HEK293 (cell line): ENCODE results near the gene ZWILCH.
A peak's percentile ranks its signal among the peaks of the same experiment; 100 is the strongest.

Source experiments
- CTCF ChIA-PET: fragments of 350-600 bp; formaldehyde crosslinking; extraction: SDS; loops from one replicate; lab custom pipeline; 2021; ENCODE audit warnings: antibody characterized with exemption; lab: Yijun Ruan, JAX
- POLR2A ChIA-PET: fragments of 300-600 bp; formaldehyde crosslinking; extraction: SDS; loops from one replicate; lab custom pipeline; 2020; ENCODE audit warnings: antibody characterized with exemption, inconsistent platforms; lab: Yijun Ruan, JAX
- H3K27ac ChIP-seq: fragments of 200-500 bp; sonication (Bioruptor generic); 2 replicates; pipeline ENCODE4 v1.5.1; 2014; ENCODE audit warnings: low read depth, low read length, control low read depth, inconsistent platforms; ENCODE audit errors: extremely low read depth
- H3K36me3 ChIP-seq, 2 experiments: fragments of 200-500 bp in 1 of 2; sonication (Bioruptor generic) in 1 of 2; 1 replicate in 1 of 2; 2 replicates in 1 of 2; pipeline ENCODE4 v1.5.1; 2014 to 2017; ENCODE audit warnings: inconsistent platforms in 2 of 2, low read length in 2 of 2; ENCODE audit not compliant: control insufficient read depth in 2 of 2, insufficient read depth in 1 of 2
- H3K4me1 ChIP-seq: fragments of 200-500 bp; sonication (Bioruptor generic); 2 replicates; pipeline ENCODE4 v1.5.1; 2014; ENCODE audit warnings: mild to moderate bottlenecking, low read length, inconsistent platforms; ENCODE audit not compliant: control insufficient read depth, insufficient read depth
- H3K4me3 ChIP-seq: 2 replicates; pipeline ENCODE4 v1.5.1; 2011; ENCODE audit warnings: low read depth, mild to moderate bottlenecking, control low read depth, low read length, moderate library complexity
- H3K9me3 ChIP-seq: fragments of 200-500 bp; sonication (Bioruptor generic); 2 replicates; pipeline ENCODE4 v1.5.1; 2014; ENCODE audit warnings: low read depth, low read length, inconsistent platforms; ENCODE audit not compliant: control insufficient read depth, insufficient read depth
- GLI2 ChIP-seq: fragments of 450-650 bp; formaldehyde crosslinking; IDR thresholded peaks from 2 replicates; pipeline ENCODE4; 2017; ENCODE audit warnings: missing biosample characterization, missing genetic modification characterization, low read depth, borderline replicate concordance
- GLIS1 ChIP-seq: fragments of 450-650 bp; formaldehyde crosslinking; IDR thresholded peaks from 2 replicates; pipeline ENCODE4 v1.5.1; 2016; ENCODE audit warnings: missing biosample characterization, missing genetic modification characterization
- KLF7 ChIP-seq: fragments of 450-650 bp; formaldehyde crosslinking; IDR thresholded peaks from 2 replicates; pipeline ENCODE4 v1.5.1; 2016; ENCODE audit warnings: missing biosample characterization, missing genetic modification characterization, borderline replicate concordance
- MZF1 ChIP-seq: fragments of 450-650 bp; formaldehyde crosslinking; IDR thresholded peaks from 2 replicates; pipeline ENCODE4 v1.5.1; 2017; ENCODE audit warnings: missing biosample characterization, missing genetic modification characterization, borderline replicate concordance
- REPIN1 ChIP-seq: fragments of 450-650 bp; formaldehyde crosslinking; IDR thresholded peaks from 2 replicates; pipeline ENCODE4 v1.5.1; 2017; ENCODE audit warnings: missing biosample characterization, missing genetic modification characterization, low read depth
- WT1 ChIP-seq: fragments of 450-650 bp; formaldehyde crosslinking; IDR thresholded peaks from 2 replicates; pipeline ENCODE4 v1.5.1; 2016; ENCODE audit warnings: missing biosample characterization, missing genetic modification characterization
- ZBTB17 ChIP-seq: fragments of 450-650 bp; formaldehyde crosslinking; IDR thresholded peaks from 2 replicates; pipeline ENCODE4 v1.5.1; 2016; ENCODE audit warnings: missing biosample characterization, missing genetic modification characterization
- ZNF18 ChIP-seq: fragments of 450-650 bp; formaldehyde crosslinking; IDR thresholded peaks from 2 replicates; pipeline ENCODE4 v1.5.1; 2016; ENCODE audit warnings: missing biosample characterization, missing genetic modification characterization
- ZNF324 ChIP-seq: fragments of 450-650 bp; formaldehyde crosslinking; IDR thresholded peaks from 2 replicates; pipeline ENCODE4 v1.5.1; 2016; ENCODE audit warnings: missing biosample characterization, missing genetic modification characterization
- ZNF341 ChIP-seq: fragments of 450-650 bp; formaldehyde crosslinking; IDR thresholded peaks from 2 replicates; pipeline ENCODE4; 2016; ENCODE audit warnings: low read depth, missing biosample characterization, missing genetic modification characterization
- ZNF529 ChIP-seq: fragments of 450-650 bp; formaldehyde crosslinking; IDR thresholded peaks from 2 replicates; pipeline ENCODE4 v1.5.1; 2017; ENCODE audit warnings: missing genetic modification characterization, missing biosample characterization; ENCODE audit not compliant: insufficient replicate concordance
- ZNF571 ChIP-seq: fragments of 450-650 bp; formaldehyde crosslinking; IDR thresholded peaks from 2 replicates; pipeline ENCODE4 v1.5.0; 2017; ENCODE audit warnings: missing biosample characterization, missing genetic modification characterization
- ZNF610 ChIP-seq: fragments of 450-650 bp; formaldehyde crosslinking; IDR thresholded peaks from 2 replicates; pipeline ENCODE4 v1.5.1; 2016; ENCODE audit warnings: missing biosample characterization, missing genetic modification characterization, borderline replicate concordance
- ZNF830 ChIP-seq: fragments of 450-650 bp; IDR thresholded peaks from 2 replicates; pipeline ENCODE4 v1.5.0; 2018; ENCODE audit warnings: missing biosample characterization, missing genetic modification characterization, low read depth, mild to moderate bottlenecking, moderate library complexity
- TF ChIP-seq, protein P1 (sequence below): fragments of 450-650 bp; formaldehyde crosslinking; IDR thresholded peaks from 2 replicates; pipeline ENCODE4 v1.5.1; 2017; ENCODE audit warnings: missing biosample characterization, missing genetic modification characterization
- TF ChIP-seq, protein P2 (sequence below): IDR thresholded peaks from 2 replicates; pipeline ENCODE4 v1.6.1; 2011; ENCODE audit warnings: mild to moderate bottlenecking, low read depth, low read length, borderline replicate concordance

Gene ZWILCH

DNA sequence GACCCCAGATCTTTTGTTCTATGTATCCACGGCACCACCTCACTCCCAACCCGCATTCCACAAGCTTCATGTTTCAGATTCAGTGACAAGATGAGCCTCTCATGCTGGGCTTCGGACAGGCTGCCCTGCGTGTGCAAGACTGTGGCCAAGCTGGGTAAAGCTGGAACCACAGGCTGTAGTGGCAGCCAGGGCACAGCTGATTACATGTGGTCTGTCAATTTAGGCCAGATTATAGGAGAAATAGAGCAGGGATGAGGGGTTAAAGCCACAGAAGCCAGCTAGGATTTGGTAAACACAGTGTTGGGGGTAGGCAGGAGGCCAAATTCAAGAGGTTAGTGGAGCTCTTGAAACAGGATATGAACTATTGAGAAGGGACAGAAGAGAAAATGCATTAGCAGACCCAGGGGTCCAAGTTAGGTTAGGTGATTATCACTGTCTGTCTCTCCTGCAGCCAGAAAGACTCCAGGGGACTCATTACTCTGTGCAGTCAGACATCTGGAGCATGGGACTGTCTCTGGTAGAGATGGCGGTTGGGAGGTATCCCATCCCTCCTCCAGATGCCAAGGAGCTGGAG is 20.5 kb upstream of the ZWILCH start:
- ChIA-PET POLR2A (interaction anchor here (0.6 to 0.7 kb wide), 2 partner anchors 21 to 129 kb away, joined by 3 read pairs; partner anchors contain the start of gene ZWILCH), CTCF (interaction anchor here (0.6 to 2.2 kb wide), 4 partner anchors 14 to 1370 kb away, joined by 3 to 12 read pairs (median 4); partner anchors contain the start of genes MAP2K1 and SNAPC5)
- Histone ChIP-seq H3K27ac (no peak overlapping the region), H3K9me3 (no peaks in the 10 kb centered on the region), H3K4me1 (no peaks in the 10 kb centered on the region), H3K4me3 (no peak overlapping the region), H3K36me3 (peaks cover 27 to 73% of the 10 kb centered on the region in 2 experiments)
- TF ChIP-seq GLIS1 (tag by site-specific recombination) (peak; percentile 95), GLI2 (no peak)

DNA sequence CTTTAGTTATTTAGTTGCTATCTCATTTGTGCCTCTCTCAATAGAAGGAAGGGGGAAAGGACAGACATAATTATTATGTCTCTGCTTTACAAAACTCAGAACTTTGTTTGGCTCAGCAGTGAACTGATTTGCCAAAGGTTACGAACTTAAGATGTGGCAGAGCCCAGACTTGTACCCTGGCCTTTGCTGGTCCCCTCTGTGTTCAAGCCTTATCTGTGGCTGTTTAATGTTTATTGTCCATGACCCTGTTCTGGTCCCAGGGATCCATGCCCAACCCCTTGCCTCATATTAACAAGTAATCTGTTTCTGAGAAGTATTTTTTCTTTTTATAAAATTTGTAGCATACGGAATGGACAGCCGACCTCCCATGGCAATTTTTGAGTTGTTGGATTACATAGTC is 18.2 kb upstream of the ZWILCH start:
- H3K4me3 ChIP-seq, result no peak overlapping the region
- peaks cover 42 to 82% of the 10 kb centered on the region in 2 experiments for H3K36me3 ChIP-seq
- TF ChIP-seq ZNF341 (tag by site-specific recombination) (no peak), ZNF610 (tag by site-specific recombination) (no peak)
- H3K27ac ChIP-seq, result no peak overlapping the region
- ChIA-PET CTCF (no interaction called here), POLR2A (interaction anchor here (3.6 kb wide), 1 partner anchor 11 kb away, joined by 12 read pairs; the partner anchor contains the start of gene SNAPC5)
- H3K9me3 ChIP-seq, result no peaks in the 10 kb centered on the region
- H3K4me1 ChIP-seq, result no peaks in the 10 kb centered on the region

GRCh38 chr15:66488525-66488924 is 16.6 kb upstream of the ZWILCH start:
- Histone ChIP-seq H3K9me3 (no peaks in the 10 kb centered on the region), H3K4me1 (no peaks in the 10 kb centered on the region), H3K36me3 (peaks cover 58 to 85% of the 10 kb centered on the region in 2 experiments), H3K4me3 (no peak overlapping the region), H3K27ac (no peak overlapping the region)
- TF ChIP-seq, protein P1, sequence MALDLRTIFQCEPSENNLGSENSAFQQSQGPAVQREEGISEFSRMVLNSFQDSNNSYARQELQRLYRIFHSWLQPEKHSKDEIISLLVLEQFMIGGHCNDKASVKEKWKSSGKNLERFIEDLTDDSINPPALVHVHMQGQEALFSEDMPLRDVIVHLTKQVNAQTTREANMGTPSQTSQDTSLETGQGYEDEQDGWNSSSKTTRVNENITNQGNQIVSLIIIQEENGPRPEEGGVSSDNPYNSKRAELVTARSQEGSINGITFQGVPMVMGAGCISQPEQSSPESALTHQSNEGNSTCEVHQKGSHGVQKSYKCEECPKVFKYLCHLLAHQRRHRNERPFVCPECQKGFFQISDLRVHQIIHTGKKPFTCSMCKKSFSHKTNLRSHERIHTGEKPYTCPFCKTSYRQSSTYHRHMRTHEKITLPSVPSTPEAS (tag by site-specific recombination), result no peak
- TF ChIP-seq ZNF610 (tag by site-specific recombination) (no peak), WT1 (tag by site-specific recombination) (no peak)
- ChIA-PET CTCF (interaction anchor here (2.2 kb wide), 1 partner anchor 10 kb away, joined by 12 read pairs; the partner anchor contains the start of gene SNAPC5), POLR2A (interaction anchor here (1.2 to 3.6 kb wide), 3 partner anchors 9 to 101 kb away, joined by 3 to 12 read pairs (median 5); partner anchors contain the start of gene SNAPC5)

DNA sequence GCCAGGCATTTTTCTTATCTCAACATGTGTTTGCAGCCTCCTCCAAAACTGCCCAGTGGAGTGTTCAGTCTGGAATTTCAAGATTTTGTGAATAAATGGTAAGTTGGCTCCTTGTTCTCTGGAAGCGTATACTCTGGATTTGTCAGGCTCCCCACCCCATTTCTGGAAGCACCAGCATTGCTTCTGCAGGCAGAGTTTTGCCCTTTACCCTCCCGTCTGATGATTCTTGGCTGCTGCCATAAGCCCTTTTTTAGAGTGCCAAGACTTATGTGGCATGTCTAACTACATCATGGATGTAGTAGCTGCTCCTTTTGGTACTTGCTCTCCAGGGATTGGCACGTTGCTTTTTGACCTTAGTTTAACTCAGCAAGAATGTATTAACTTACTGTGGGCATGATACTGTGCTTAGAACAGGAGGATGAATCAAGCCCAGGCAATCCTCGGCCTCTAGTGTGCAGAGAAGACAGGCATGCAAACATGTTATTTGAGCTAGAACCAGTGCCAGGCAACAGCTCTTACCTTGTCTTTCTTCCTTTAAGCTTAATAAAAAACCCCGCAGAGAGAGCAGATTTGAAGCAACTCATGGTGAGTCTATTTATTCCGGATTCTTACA is 15.8 kb upstream of the ZWILCH start:
- Histone ChIP-seq H3K4me3 (no peak overlapping the region), H3K9me3 (no peaks in the 10 kb centered on the region), H3K4me1 (no peaks in the 10 kb centered on the region), H3K36me3 (peaks cover 66 to 93% of the 10 kb centered on the region in 2 experiments), H3K27ac (0 out of 2 replicates have a peak overlapping the region, but pooled peaks have one; percentile 24)
- CTCF ChIA-PET, result interaction anchor here (2.2 kb wide), 1 partner anchor 9 kb away, joined by 12 read pairs; the partner anchor contains the start of gene SNAPC5
- POLR2A ChIA-PET, result interaction anchor here (1.2 to 3.6 kb wide), 4 partner anchors 8 to 102 kb away, joined by 3 to 12 read pairs (median 4); partner anchors contain the start of gene SNAPC5
- TF ChIP-seq ZNF529 (tag by site-specific recombination), result no peak
- no peak for TF ChIP-seq ZNF830
- 0 out of 2 replicates have a peak, but pooled peaks have one; percentile 13 for TF ChIP-seq ZBTB17

DNA sequence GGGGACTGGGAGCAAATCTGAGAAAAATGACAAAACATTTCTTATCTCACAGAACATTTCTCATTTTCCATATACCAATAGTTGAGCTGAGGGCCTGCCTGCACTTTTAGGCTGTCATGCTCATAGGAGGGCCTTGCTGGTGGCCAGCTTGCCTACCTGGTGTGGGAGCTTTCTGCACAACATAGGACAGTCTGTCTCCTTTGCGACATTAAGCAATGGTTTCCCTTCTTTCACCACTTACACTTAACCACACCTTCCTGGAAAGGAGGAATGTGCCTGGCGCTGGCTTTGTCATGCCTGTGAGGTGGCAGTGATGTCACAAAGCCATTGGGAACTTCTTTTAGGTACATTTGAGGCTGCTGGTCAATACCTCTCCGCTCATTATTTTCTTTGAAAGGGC is 13.3 kb upstream of the ZWILCH start:
- Histone ChIP-seq H3K36me3 (peaks cover 75 to 96% of the 10 kb centered on the region in 2 experiments), H3K27ac (peak overlapping the region; percentile 22; the same call in 1 of the 2 replicates), H3K4me1 (peaks cover under 1% of the 10 kb centered on the region; the same call in 1 of the 2 replicates), H3K4me3 (no peak overlapping the region)
- ChIA-PET CTCF (interaction anchor here (0.6 to 0.8 kb wide), 4 partner anchors 105 to 472 kb away, joined by 3 read pairs; partner anchors contain the start of gene MAP2K1), POLR2A (interaction anchor here (0.5 to 1.3 kb wide), 3 partner anchors 13 to 980 kb away, joined by 3 to 7 read pairs (median 4); partner anchors contain the start of genes MAP2K1, RPL4 and ZWILCH)
- TF ChIP-seq REPIN1 (no peak), MZF1 (tag by site-specific recombination) (no peak), ZNF18 (tag by site-specific recombination) (no peak), ZNF324 (tag by site-specific recombination) (no peak), ZNF571 (no peak), KLF7 (tag by site-specific recombination) (no peak)
- TF ChIP-seq, protein P1 (tag by site-specific recombination), result no peak
- TF ChIP-seq, protein P2, sequence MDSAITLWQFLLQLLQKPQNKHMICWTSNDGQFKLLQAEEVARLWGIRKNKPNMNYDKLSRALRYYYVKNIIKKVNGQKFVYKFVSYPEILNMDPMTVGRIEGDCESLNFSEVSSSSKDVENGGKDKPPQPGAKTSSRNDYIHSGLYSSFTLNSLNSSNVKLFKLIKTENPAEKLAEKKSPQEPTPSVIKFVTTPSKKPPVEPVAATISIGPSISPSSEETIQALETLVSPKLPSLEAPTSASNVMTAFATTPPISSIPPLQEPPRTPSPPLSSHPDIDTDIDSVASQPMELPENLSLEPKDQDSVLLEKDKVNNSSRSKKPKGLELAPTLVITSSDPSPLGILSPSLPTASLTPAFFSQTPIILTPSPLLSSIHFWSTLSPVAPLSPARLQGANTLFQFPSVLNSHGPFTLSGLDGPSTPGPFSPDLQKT, result no peak
- TF ChIP-seq, all 188 proteins: peak for 0
- no peaks in the 10 kb centered on the region for H3K9me3 ChIP-seq
